Esophagus squamous epithelium (tissue), 4 donors: ENCODE results near the gene CSTF1.

Source experiments
- CTCF ChIP-seq, 6 experiments: fragments of 450-650 bp in 4 of 6; fragments of 200-600 bp in 2 of 6; sonication (generic) in 2 of 6; IDR thresholded peaks; one replicate each; pipeline ENCODE4 v1.5.1; 2016 to 2019; ENCODE audit warnings: antibody characterized with exemption in 6 of 6, mild to moderate bottlenecking in 4 of 6, moderate library complexity in 4 of 6
- POLR2A ChIP-seq, 4 donors: fragments of 450-650 bp; IDR thresholded peaks; one replicate each; pipeline ENCODE4 v1.6.1; 2017; ENCODE audit warnings: antibody characterized with exemption in 4 of 4, mild to moderate bottlenecking in 4 of 4, moderate library complexity in 3 of 4

- TF ChIP-seq CTCF (IDR thresholded peaks at IDR 0.05) (no peak), POLR2A (IDR thresholded peaks at IDR 0.05) (no peak)
Observed at GRCh38 chr20:56409956-56410355, 17.5 kb downstream of the CSTF1 start.
